Hematopoietic multipotent progenitor cell treated with erythropoietin and hydrocortisone succinate and interleukin-3 and kit ligand, for 17 days (in vitro differentiated cells): ENCODE data around the gene NDUFB4.
A peak's percentile ranks its signal among the peaks of the same experiment; 100 is the strongest.
"Not testable (repeated sequence)": the region's sequence is repeated elsewhere in the genome, so short reads cannot be mapped to it uniquely, and the experiment has no call there.

Source experiments
- DNase-seq: peaks from one replicate; pipeline ENCODE4 v3.0.0-alpha.2; 2015; ENCODE audit warnings: low spot score

Gene NDUFB4

DNA sequence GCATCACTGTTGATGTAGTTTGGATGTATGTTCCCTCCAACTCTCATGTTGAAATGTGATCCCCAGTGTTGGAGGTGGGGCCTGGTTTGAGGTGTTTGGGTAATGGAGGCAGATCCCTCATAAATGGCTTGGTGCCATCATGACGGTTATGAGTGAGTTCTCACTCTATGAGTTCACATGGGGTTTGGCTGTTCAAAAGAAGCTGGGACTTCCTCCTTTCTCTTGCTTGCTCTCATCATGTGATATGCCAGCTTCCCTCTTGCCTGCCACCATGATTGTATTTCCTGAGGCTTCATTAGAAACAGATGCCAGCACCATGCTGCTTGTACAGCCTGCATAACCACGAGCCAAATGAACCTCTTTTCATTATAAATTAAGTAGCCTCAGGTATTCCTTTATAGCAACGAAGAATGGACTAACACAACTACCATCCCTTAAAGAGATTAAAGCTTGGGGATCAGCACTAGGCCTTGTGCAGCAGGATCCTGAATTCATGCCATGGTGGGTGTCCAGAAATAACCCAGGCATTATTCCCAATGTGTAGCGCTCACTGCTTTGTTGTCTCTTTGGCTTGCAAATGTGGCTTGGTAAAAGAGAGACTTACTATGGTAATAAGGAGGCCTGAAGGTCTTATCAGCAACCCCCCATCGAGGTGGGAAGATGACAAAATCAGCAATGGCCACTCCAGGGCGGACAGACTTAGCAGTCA lies 41.9 kb downstream of the NDUFB4 start:
- DNase-seq = no peak

DNA sequence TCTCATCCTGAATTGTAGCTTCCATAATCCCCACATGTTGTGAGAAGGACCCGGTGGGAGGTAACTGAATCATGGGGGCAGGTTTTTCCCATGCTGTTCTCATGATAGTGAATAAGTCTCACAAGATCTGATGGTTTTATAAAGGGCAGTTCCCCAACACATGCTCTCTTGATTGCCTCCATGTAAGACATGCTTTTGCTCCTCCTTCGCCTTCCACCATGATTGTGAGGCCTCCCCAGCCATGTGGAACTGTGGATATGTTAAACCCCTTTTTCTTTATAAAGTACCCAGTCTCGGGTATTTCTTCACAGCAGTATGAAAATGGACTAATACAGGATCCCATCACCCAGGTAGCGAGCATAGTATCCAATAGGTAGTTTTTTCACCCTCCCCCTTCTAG lies 42.7 kb downstream of the NDUFB4 start:
- not testable (repeated sequence) for DNase-seq

DNA sequence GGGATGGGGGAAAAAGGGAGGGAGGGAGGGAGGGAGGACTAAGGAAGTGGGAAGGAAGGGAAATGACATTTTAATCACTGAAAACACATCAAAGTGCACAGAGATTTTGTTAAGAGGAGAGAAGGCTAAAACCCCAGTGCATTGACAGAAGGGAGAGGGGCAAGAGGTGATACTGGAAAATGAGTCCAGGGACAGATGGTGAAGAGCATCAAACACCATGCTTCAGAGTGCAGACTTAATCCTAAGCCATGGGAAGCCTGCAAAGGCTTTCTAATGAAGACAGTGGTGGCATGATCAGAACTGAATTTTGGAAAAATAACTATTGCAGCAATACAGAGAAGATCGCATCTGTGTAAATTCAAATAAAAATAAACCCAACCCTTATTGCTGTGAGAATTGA lies 44.1 kb downstream of the NDUFB4 start:
- no peak for DNase-seq

DNA sequence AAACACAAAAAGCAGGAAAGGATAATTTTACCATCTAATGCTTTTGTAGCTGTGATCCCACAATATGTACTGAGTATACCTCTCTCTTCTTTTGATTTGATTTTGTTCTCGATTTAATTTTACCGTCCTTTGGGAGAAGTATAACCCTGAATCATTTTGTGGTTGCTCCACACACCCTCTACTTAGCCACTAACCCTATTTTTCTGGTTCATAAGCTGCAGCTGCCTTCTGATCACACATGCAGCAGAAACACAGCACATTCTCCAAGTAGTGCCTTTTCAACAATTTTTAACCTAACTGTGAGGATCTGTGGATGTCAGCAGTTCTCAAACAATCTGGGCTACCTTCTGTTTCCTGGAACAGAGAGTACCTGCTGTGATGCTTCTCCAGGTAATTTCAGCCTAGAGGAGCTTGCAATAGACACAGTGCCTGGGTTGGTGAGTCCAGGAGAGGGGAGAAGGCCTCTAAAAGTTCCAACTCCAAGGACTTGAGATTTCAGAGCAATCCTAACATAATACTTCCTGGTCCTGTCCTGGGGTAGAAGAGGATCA lies 45.6 kb downstream of the NDUFB4 start:
- DNase-seq = no peak

DNA sequence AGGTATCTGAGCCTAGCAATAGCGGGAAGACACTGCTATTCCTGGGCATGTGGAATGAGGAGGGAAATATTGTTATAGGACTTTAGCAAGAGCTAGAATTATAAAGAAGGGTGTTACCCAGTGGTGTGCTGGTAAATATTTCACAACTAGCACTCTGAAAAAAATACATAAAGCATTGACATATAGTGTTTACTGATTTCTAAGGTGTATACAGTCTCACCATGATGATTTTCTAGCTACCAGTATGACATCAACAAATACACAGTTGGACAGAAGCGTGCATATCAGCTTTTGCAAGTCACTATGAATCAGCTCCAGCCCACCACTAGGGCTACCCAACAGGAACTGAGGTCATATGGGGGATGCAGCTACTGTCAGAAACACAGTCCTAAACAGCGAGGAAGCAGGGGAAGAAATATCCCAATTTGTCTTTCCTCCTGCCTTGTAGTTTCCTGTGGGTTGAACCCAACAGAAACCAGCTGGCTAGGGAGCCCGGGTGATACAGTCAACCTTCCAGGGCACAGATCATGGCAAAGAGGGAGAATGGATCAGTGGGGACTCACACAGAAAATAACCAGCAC lies 46.3 kb downstream of the NDUFB4 start:
- peak; percentile 6 for DNase-seq

DNA sequence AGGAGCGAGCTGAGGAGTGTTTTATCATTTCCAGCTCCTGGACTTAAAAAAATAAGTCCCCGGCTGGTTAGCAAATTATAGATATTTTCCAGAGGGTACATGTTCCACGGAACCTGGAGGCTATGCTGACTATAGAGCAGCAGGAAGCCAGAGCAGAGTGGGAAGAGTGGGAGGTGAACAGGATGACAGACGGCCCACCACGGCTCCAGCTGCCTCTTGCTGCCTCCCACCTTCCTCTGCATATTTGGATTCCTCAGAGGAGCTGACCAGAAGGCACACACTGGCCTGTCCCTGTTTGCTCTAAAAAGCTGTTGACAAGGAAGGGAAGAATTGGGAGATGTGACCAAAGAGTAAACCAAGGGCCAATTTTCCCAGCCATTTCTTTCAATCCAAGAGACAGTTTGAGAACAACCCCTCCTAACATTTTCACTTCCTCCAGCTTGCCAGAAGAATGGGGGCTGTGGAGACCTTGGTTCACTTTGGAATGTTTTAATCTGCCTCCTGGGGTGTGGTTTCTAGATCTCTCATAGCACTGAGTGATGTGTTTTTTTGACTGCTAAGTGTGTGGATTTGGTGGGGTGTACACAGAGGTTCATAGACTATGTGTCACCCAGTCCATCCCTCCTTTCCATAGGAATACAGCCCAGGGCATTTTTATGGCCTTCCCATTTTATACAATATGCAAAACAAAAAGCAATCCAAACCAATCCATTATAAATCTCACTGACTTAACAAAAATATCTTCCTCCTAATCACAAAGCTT lies 49.1 kb downstream of the NDUFB4 start:
- no peak for DNase-seq

DNA sequence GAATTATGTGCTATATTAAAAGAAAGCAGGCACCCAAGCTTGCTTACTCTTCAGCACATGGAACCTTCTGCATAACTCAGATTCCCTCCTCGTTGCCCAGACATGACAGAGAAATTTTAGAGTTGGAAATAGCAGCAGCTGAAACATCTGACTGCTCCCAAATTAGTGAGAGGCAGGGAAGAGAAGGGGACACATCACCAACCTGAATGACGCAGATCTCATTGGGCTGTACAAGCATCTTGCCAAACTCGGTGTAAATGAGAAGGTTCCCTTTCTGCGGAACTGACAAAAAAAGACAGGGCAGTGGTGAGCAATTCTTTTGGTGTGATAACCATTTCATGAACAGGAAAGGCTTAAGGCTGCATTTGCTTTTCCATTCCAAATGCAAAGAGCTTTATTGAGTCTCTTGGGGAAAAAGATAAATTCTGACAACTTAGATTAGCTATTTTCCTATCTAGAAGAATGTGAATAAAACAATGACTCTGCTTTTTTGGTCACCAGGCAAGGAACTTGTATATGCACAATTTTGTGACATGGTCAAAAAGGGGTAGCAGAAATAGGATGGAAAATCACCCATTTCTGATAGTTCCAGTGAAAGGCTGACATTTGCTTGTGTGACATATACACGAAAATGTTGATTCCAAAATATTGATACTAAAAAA lies 50.8 kb downstream of the NDUFB4 start:
- no peak for DNase-seq

DNA sequence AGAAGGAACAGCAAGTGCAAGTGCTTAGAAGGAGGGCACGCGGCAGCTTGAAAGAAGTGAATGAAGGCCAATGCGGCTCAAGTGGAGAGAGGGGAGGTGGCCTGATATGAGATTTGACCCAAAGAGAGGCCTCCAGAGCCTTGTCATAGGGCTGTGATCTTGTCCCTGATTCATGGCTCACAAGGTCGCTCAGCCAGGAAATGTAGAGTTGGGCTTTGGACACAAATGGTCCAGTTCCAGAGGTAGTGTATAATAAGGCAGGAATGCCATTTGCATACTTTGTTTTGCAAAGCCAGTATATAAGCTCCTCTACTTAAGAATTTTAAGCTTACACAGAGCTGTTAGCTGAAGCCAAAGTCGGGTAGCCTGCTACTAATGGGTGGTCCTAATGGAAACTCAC lies 52.2 kb downstream of the NDUFB4 start:
- DNase-seq = no peak

DNA sequence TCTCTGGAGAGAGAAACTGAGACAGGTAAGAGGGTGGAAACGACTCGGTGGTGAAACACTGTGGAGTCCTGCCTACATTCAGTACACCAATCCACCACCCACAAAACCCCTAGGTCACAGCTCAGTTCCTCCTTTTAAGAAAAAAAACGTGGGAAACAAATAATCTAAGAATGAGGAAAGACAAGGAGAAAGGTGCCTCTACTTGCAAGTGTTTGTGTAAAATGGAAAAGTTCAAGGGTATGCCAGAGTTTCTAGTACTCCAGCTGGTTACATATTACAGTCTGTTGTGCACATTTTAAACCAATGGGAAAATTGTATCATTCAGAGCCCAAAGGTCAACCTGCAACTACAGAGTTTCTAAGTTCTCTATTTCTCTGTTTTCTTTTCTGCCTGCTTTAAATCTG lies 53.7 kb downstream of the NDUFB4 start:
- DNase-seq = no peak

DNA sequence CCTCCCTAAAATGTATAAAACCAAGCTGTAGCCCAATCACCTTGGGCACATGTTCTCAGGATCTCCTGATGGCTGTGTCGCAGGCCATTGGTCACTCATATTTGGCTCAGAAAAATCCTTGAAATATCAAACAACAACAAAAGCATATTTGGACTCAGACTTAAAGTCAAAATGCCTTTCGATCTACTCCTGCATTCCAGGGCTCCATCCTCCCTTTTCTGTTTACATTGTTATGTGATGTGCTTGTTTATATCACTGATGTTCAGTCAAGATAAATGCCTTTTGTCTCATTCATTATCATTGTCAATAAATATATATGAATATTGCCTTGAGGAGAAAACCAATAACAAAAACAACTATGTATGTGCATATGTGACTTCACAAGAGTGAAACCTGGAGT lies 54.2 kb downstream of the NDUFB4 start:
- DNase-seq = no peak
